ENCODE results near the gene AFF3.
"Not testable (repeated sequence)": the region's sequence is repeated elsewhere in the genome, so short reads cannot be mapped to it uniquely, and the experiment has no call there.

Gene AFF3

GRCh38 chr2:99927690-99928207 lies 214.6 kb downstream of the AFF3 start:
- H3K36me3 ChIP-seq (replicated peaks); in situ Hi-C loops (cut with MboI; ENCODE audit: low sequenced_read_pairs); DNase-seq (ENCODE audit: low spot score in 2 of 2); H3K9me3 ChIP-seq; H3K4me1 ChIP-seq; H3K4me3 ChIP-seq; H3K27me3 ChIP-seq (ENCODE audit: low read depth): not testable (repeated sequence)

DNA sequence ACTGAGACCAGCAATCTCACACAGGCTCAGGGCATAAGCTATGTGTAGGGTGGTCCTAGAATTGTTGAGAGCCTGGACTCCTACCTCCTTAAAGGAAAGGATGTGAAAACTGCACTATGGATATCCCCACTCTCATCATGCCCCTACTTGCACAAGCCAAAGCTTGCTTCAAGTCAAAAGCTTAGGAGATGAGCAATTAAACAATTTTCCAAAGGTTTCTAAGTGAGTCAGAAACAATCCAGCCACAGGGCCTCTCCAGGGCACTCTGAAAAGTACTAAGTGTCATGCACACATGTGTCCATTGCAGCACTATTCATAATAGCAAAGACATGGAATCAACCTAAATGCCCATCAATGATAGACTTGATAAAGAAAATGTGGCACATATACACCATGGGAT lies 215.4 kb downstream of the AFF3 start:
- Histone ChIP-seq H3K4me1 (no peaks in the 10 kb centered on the region), H3K9me3 (no peaks in the 10 kb centered on the region), H3K4me3 (no peak overlapping the region), H3K27me3 (ENCODE audit: low read depth) (no peaks in the 10 kb centered on the region), H3K36me3 (replicated peaks) (no peaks in the 10 kb centered on the region)
- no peak for DNase-seq (ENCODE audit: low spot score in 2 of 2)
- in situ Hi-C loops (cut with MboI; ENCODE audit: low sequenced_read_pairs), result no loop called here

DNA sequence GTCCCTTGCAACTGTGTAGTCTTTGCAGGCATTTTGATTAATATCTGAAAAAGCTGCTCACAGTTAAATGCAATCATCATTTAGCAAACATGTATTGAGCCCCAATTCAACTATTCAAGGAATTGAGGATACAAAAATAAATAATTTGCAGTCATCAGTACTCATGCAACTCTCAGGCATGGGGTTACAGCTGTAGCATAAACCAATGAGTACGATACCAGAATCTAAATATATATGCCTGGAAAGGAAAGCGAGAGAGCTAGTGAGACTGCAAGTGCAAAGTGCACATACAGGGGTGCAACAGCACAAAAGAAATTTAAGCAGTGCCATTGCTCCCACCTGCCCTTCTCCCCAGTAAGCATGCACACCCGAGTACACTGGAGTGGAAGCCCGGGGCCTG lies 216.4 kb downstream of the AFF3 start:
- H3K4me1 ChIP-seq, result no peaks in the 10 kb centered on the region
- H3K9me3 ChIP-seq, result no peaks in the 10 kb centered on the region
- no peak overlapping the region for H3K4me3 ChIP-seq
- H3K36me3 ChIP-seq (replicated peaks), result no peaks in the 10 kb centered on the region
- no peaks in the 10 kb centered on the region for H3K27me3 ChIP-seq (ENCODE audit: low read depth)
- in situ Hi-C loops (cut with MboI; ENCODE audit: low sequenced_read_pairs), result no loop called here
- no peak for DNase-seq (ENCODE audit: low spot score in 2 of 2)

GRCh38 chr2:99922664-99923063 lies 219.7 kb downstream of the AFF3 start:
- Histone ChIP-seq H3K9me3 (no peaks in the 10 kb centered on the region), H3K4me3 (no peak overlapping the region)
- in situ Hi-C loops (cut with MboI; ENCODE audit: low sequenced_read_pairs), result no loop called here

DNA sequence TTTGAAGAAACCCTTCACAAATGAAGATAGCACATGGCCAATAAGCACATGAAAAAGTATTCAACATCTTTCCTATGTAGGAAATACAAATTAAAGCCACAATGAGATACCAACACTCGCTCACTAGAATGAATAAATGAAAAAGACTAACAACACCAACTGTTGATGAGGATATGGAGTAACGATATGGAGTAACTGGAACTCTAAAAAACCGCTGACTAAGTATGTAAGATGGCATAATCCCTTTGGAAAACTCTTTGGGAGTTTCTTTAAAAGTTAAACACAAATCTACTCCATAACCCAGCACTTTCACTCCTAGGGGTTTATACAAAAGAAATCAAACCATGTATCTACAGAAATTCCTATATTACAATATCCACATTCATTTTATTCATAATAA lies 220.5 kb downstream of the AFF3 start:
- Histone ChIP-seq H3K4me1 (peaks cover 12% of the 10 kb centered on the region), H3K36me3 (replicated peaks) (no peaks in the 10 kb centered on the region), H3K9me3 (no peaks in the 10 kb centered on the region), H3K4me3 (no peak overlapping the region), H3K27me3 (ENCODE audit: low read depth) (no peaks in the 10 kb centered on the region)
- DNase-seq (ENCODE audit: low spot score in 2 of 2), result no peak
- in situ Hi-C loops (cut with MboI; ENCODE audit: low sequenced_read_pairs), result no loop called here

More at GRCh38 chr2:99922664-99923063, 219.7 kb downstream of the AFF3 start:
- Histone ChIP-seq H3K36me3 (replicated peaks) (no peaks in the 10 kb centered on the region), H3K27me3 (ENCODE audit: low read depth) (no peaks in the 10 kb centered on the region), H3K4me1 (peaks cover 12% of the 10 kb centered on the region)
- DNase-seq (ENCODE audit: low spot score in 2 of 2), result no peak

GRCh38 chr2:99918389-99918788 lies 224.0 kb downstream of the AFF3 start:
- in situ Hi-C loops (cut with MboI; ENCODE audit: low sequenced_read_pairs), result no loop called here
- no peak overlapping the region for H3K4me3 ChIP-seq
- H3K36me3 ChIP-seq (replicated peaks), result no peaks in the 10 kb centered on the region
- no peaks in the 10 kb centered on the region for H3K27me3 ChIP-seq (ENCODE audit: low read depth)
- H3K4me1 ChIP-seq, result peaks cover 12% of the 10 kb centered on the region
- no peaks in the 10 kb centered on the region for H3K9me3 ChIP-seq
- peak; percentile 20 to 86 for DNase-seq (ENCODE audit: low spot score in 2 of 2)

DNA sequence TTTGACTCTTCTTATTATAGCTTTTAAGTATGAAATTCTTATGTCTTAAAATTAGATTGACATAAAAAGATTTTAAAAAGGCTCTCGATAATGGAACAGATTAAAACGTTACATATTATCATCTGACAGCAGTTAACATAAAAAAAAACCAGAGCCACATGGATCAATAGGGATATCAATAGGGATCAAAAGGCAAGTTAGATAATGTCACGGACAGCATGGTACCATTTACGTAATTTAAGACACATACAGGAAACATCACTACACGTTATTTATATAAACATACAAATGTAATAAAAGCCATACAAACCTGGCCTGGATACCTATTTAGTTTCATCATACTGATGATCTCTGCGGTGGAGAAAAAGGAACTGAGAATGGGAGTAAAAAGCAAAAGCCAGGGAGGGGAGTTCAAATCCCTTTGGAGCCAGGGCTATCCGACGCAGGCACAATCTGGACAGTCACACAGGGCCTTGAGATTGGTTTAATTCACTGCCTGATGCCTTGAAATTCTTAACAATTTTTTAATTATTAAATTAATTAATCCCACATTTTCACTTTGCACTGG lies 227.2 kb downstream of the AFF3 start:
- in situ Hi-C loops (cut with MboI; ENCODE audit: low sequenced_read_pairs), result no loop called here
- Histone ChIP-seq H3K9me3 (no peaks in the 10 kb centered on the region), H3K36me3 (replicated peaks) (no peaks in the 10 kb centered on the region), H3K4me3 (no peak overlapping the region), H3K4me1 (peaks cover 16% of the 10 kb centered on the region), H3K27me3 (ENCODE audit: low read depth) (0 out of 2 replicates have a peak, but pooled peaks cover 3% of the 10 kb centered on the region)
- DNase-seq (ENCODE audit: low spot score in 2 of 2), result no peak

DNA sequence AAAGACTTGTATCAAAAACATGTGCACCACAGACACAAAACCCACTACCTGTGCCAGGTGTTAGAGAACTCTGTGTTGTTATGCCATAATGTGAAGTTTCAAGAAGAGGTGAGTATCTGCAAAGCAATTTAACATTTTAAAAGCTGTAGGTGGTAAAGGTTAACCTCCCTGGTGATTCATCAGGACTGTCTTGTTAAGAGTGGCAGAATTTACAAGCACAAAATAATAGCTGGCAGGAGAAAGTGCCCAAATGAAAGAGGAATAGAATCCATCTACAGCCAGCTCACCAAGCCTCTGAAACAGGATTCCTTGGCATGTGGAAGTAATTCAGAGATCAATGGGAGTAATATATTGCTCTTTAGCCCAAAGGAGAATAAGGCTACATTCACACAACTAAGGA lies 230.7 kb downstream of the AFF3 start:
- no peaks in the 10 kb centered on the region for H3K9me3 ChIP-seq
- 0 out of 2 replicates have a peak, but pooled peaks cover 3% of the 10 kb centered on the region for H3K27me3 ChIP-seq (ENCODE audit: low read depth)
- no peak for DNase-seq (ENCODE audit: low spot score in 2 of 2)
- no peak overlapping the region for H3K4me3 ChIP-seq
- peaks cover 4% of the 10 kb centered on the region; the same call in 1 of the 2 replicates for H3K4me1 ChIP-seq
- H3K36me3 ChIP-seq (replicated peaks), result no peaks in the 10 kb centered on the region
- in situ Hi-C loops (cut with MboI; ENCODE audit: low sequenced_read_pairs), result no loop called here

DNA sequence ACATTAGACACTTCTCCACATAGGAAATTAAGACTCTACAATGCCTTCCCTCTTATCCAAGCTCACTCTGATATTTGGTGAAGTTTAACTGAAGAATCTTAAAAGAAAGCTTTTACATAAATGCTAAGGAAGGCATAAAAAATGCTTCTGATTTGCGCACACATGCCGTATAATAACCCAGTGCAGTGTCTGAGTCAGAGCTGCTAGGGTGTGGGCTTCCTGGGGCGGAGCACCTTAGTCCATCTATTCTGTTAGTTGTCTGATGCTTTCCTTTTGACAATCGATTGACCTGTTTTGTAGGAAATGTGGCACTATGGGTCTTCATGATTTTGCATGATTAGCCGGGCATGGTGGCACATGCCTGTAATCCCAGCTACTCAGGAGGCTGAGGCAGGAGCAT lies 231.5 kb downstream of the AFF3 start:
- H3K4me1 ChIP-seq, result peaks cover 4% of the 10 kb centered on the region; the same call in 1 of the 2 replicates
- no peak for DNase-seq (ENCODE audit: low spot score in 2 of 2)
- in situ Hi-C loops (cut with MboI; ENCODE audit: low sequenced_read_pairs), result no loop called here
- H3K36me3 ChIP-seq (replicated peaks), result no peaks in the 10 kb centered on the region
- H3K9me3 ChIP-seq, result no peaks in the 10 kb centered on the region
- H3K27me3 ChIP-seq (ENCODE audit: low read depth), result 0 out of 2 replicates have a peak, but pooled peaks cover 3% of the 10 kb centered on the region
- H3K4me3 ChIP-seq, result no peak overlapping the region

GRCh38 chr2:99905636-99906035 lies 236.8 kb downstream of the AFF3 start:
- no peak for DNase-seq (ENCODE audit: low spot score in 2 of 2)

GRCh38 chr2:99905025-99905424 lies 237.4 kb downstream of the AFF3 start:
- in situ Hi-C loops (cut with MboI; ENCODE audit: low sequenced_read_pairs), result no loop called here
- Histone ChIP-seq H3K4me3 (no peak overlapping the region), H3K9me3 (no peaks in the 10 kb centered on the region), H3K4me1 (no peaks in the 10 kb centered on the region), H3K36me3 (replicated peaks) (no peaks in the 10 kb centered on the region), H3K27me3 (ENCODE audit: low read depth) (no peaks in the 10 kb centered on the region)
- no peak for DNase-seq (ENCODE audit: low spot score in 2 of 2)

More at GRCh38 chr2:99905636-99906035, 236.8 kb downstream of the AFF3 start:
- no peaks in the 10 kb centered on the region for H3K9me3 ChIP-seq
- no peaks in the 10 kb centered on the region for H3K36me3 ChIP-seq (replicated peaks)
- no peak overlapping the region for H3K4me3 ChIP-seq
- no peaks in the 10 kb centered on the region for H3K27me3 ChIP-seq (ENCODE audit: low read depth)
- in situ Hi-C loops (cut with MboI; ENCODE audit: low sequenced_read_pairs), result no loop called here
- H3K4me1 ChIP-seq, result no peaks in the 10 kb centered on the region

DNA sequence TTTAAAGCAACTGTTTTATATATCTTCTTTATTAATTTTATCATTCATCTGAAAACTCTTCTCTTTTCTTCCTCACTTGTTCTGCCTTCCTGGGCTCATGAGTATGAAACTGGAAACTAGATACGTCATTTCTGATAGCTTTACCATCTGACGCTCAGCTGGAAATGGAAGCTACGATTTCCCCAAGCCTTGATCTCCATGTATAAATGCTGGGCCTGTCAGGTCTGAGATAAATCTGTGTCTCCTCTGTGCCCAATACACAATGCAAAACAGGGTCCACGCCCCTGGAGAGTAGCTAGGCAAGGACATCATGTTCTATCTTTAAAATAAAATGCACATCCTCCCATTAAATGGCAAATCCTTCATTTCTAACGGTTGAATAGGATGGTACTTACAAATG lies 238.4 kb downstream of the AFF3 start:
- Histone ChIP-seq H3K4me1 (no peaks in the 10 kb centered on the region), H3K27me3 (ENCODE audit: low read depth) (no peaks in the 10 kb centered on the region), H3K4me3 (no peak overlapping the region), H3K9me3 (no peaks in the 10 kb centered on the region), H3K36me3 (replicated peaks) (no peaks in the 10 kb centered on the region)
- in situ Hi-C loops (cut with MboI; ENCODE audit: low sequenced_read_pairs), result no loop called here
- DNase-seq (ENCODE audit: low spot score in 2 of 2), result no peak

GRCh38 chr2:99900556-99900955 lies 241.8 kb downstream of the AFF3 start:
- in situ Hi-C loops (cut with MboI; ENCODE audit: low sequenced_read_pairs), result no loop called here
- Histone ChIP-seq H3K4me3 (no peak overlapping the region), H3K4me1 (no peaks in the 10 kb centered on the region)

GRCh38 chr2:99899882-99900281 lies 242.5 kb downstream of the AFF3 start:
- DNase-seq (ENCODE audit: low spot score in 2 of 2), result no peak
- no peaks in the 10 kb centered on the region for H3K36me3 ChIP-seq (replicated peaks)
- no peak overlapping the region for H3K4me3 ChIP-seq
- H3K9me3 ChIP-seq, result no peaks in the 10 kb centered on the region
- no peaks in the 10 kb centered on the region for H3K27me3 ChIP-seq (ENCODE audit: low read depth)
- in situ Hi-C loops (cut with MboI; ENCODE audit: low sequenced_read_pairs), result no loop called here
- H3K4me1 ChIP-seq, result no peaks in the 10 kb centered on the region

More at GRCh38 chr2:99900556-99900955, 241.8 kb downstream of the AFF3 start:
- Histone ChIP-seq H3K27me3 (ENCODE audit: low read depth) (no peaks in the 10 kb centered on the region), H3K9me3 (no peaks in the 10 kb centered on the region), H3K36me3 (replicated peaks) (no peaks in the 10 kb centered on the region)
- DNase-seq (ENCODE audit: low spot score in 2 of 2), result no peak

Data from HAP-1 (cell line).